H9 (cell line): Measurements from ENCODE around the gene ST6GALNAC3. TPM values are rescaled to one million over a fixed set of nuclear protein-coding genes. Genes with fewer than 3 reads are reported as not detected.

Source experiments
- DNase-seq: peaks from one replicate; pipeline ENCODE4 v3.0.0-alpha.2; 2017
- H2AFZ ChIP-seq: one replicate; pipeline ENCODE4 v1.6.1; 2013; ENCODE audit warnings: mild to moderate bottlenecking, low read length, control low read depth, moderate library complexity
- H2AK5ac ChIP-seq: 2 replicates; pipeline ENCODE4 v1.6.1; 2013; ENCODE audit warnings: low read length, control low read depth, mixed read lengths; ENCODE audit not compliant: insufficient read length
- H2BK120ac ChIP-seq: one replicate; pipeline ENCODE4 v1.6.1; 2013; ENCODE audit warnings: low read depth, mild to moderate bottlenecking, low read length, control low read depth, inconsistent platforms; ENCODE audit not compliant: poor library complexity, severe bottlenecking
- H2BK12ac ChIP-seq: 2 replicates; pipeline ENCODE4 v1.6.1; 2013; ENCODE audit warnings: low read length, control low read depth, mixed read lengths, low read depth; ENCODE audit not compliant: insufficient read length
- H2BK15ac ChIP-seq: 2 replicates; pipeline ENCODE4 v1.6.1; 2013; ENCODE audit warnings: low read depth, low read length, control low read depth
- H2BK20ac ChIP-seq: one replicate; pipeline ENCODE4 v1.6.1; 2013; ENCODE audit warnings: low read depth, mild to moderate bottlenecking, low read length, control low read depth, inconsistent platforms; ENCODE audit not compliant: poor library complexity, severe bottlenecking
- H2BK5ac ChIP-seq: 2 replicates; pipeline ENCODE4 v1.6.1; 2013; ENCODE audit warnings: low read length, control low read depth, mixed read lengths; ENCODE audit not compliant: insufficient read length
- H3K14ac ChIP-seq: 2 replicates; pipeline ENCODE4 v1.6.1; 2013; ENCODE audit warnings: low read length, control low read depth; ENCODE audit not compliant: insufficient read depth
- H3K18ac ChIP-seq: 2 replicates; pipeline ENCODE4 v1.6.1; 2013; ENCODE audit warnings: low read depth, mild to moderate bottlenecking, mixed read lengths, low read length, control low read depth; ENCODE audit not compliant: insufficient read length
- H3K23ac ChIP-seq: 2 replicates; pipeline ENCODE4 v1.6.1; 2013; ENCODE audit warnings: low read length, control low read depth, mixed read lengths, low read depth; ENCODE audit not compliant: insufficient read length
- H3K23me2 ChIP-seq: 2 replicates; pipeline ENCODE4 v1.6.1; 2013; ENCODE audit warnings: low read depth, mild to moderate bottlenecking, mixed read lengths, low read length, control low read depth; ENCODE audit not compliant: insufficient read length, poor library complexity, severe bottlenecking
- H3K27ac ChIP-seq: 2 replicates; pipeline ENCODE4 v1.5.1; 2013; ENCODE audit warnings: low read length, control low read depth, mixed read lengths, low read depth; ENCODE audit not compliant: insufficient read length
- H3K27me3 ChIP-seq: 2 replicates; pipeline ENCODE4 v1.6.1; 2013; ENCODE audit warnings: low read length, control low read depth, inconsistent platforms; ENCODE audit not compliant: insufficient read depth
- H3K4ac ChIP-seq: 2 replicates; pipeline ENCODE4 v1.6.1; 2013; ENCODE audit warnings: low read depth, mild to moderate bottlenecking, control low read depth, inconsistent platforms, low read length, moderate library complexity
- H3K4me1 ChIP-seq: 2 replicates; pipeline ENCODE4 v1.6.1; 2013; ENCODE audit warnings: low read length, control low read depth, inconsistent platforms; ENCODE audit not compliant: insufficient read depth
- H3K4me2 ChIP-seq: 2 replicates; pipeline ENCODE4 v1.6.1; 2013; ENCODE audit warnings: low read length, control low read depth, mixed read lengths; ENCODE audit not compliant: insufficient read length, insufficient read depth
- H3K56ac ChIP-seq: 2 replicates; pipeline ENCODE4 v1.6.1; 2013; ENCODE audit warnings: low read depth, mild to moderate bottlenecking, mixed read lengths, low read length, control low read depth; ENCODE audit not compliant: insufficient read length
- H3K79me1 ChIP-seq: 2 replicates; pipeline ENCODE4 v1.6.1; 2013; ENCODE audit warnings: low read depth, mild to moderate bottlenecking, moderate library complexity, low read length, control low read depth, inconsistent platforms; ENCODE audit not compliant: insufficient read depth, poor library complexity, severe bottlenecking
- H3K79me2 ChIP-seq: 2 replicates; pipeline ENCODE4 v1.6.1; 2013; ENCODE audit warnings: low read length, control low read depth, inconsistent platforms; ENCODE audit not compliant: insufficient read depth
- H3K9ac ChIP-seq: 2 replicates; pipeline ENCODE4 v1.6.1; 2013; ENCODE audit warnings: low read length, control low read depth, mixed read lengths; ENCODE audit not compliant: insufficient read length; ENCODE audit errors: extremely low read depth
- H3K9me3 ChIP-seq: one replicate; pipeline ENCODE4 v1.6.1; 2013; ENCODE audit warnings: low read depth, low read length, inconsistent platforms; ENCODE audit not compliant: control insufficient read depth
- H3T11ph ChIP-seq: one replicate; pipeline ENCODE4 v1.6.1; 2013; ENCODE audit warnings: mild to moderate bottlenecking, low read length, control low read depth, inconsistent platforms
- H4K20me1 ChIP-seq: one replicate; pipeline ENCODE4 v1.6.1; 2013; ENCODE audit not compliant: control insufficient read depth, insufficient read length, insufficient read depth
- H4K5ac ChIP-seq: 2 replicates; pipeline ENCODE4 v1.6.1; 2013; ENCODE audit warnings: low read depth, mild to moderate bottlenecking, mixed read lengths, low read length, control low read depth; ENCODE audit not compliant: insufficient read length
- H4K8ac ChIP-seq: replicated peaks from 2 replicates; pipeline ENCODE4 v1.6.1; 2013; ENCODE audit warnings: low read length, control low read depth, mixed read lengths, low read depth; ENCODE audit not compliant: insufficient read length
- H4K91ac ChIP-seq: 2 replicates; pipeline ENCODE4 v1.6.1; 2013; ENCODE audit warnings: low read depth, mild to moderate bottlenecking, moderate library complexity, mixed read lengths, low read length, control low read depth; ENCODE audit not compliant: insufficient read length
- H3K27ac Mint-ChIP-seq, 3 experiments: 2 replicates in 2 of 3; 3 replicates in 1 of 3; pipeline ENCODE4 v1.8.0; 2020 to 2021; ENCODE audit warnings: mixed read lengths in 3 of 3, mild to moderate bottlenecking in 1 of 3, moderate library complexity in 1 of 3
- H3K27me3 Mint-ChIP-seq: 2 replicates; pipeline ENCODE4 v1.8.0; 2021; ENCODE audit warnings: low read depth, mild to moderate bottlenecking, moderate library complexity, mixed read lengths
- H3K36me3 Mint-ChIP-seq, 3 experiments: 2 replicates in 2 of 3; 3 replicates in 1 of 3; pipeline ENCODE4 v1.8.0; 2020 to 2021; ENCODE audit warnings: low read depth in 3 of 3, mixed read lengths in 3 of 3; ENCODE audit not compliant: insufficient read depth in 1 of 3
- H3K4me1 Mint-ChIP-seq, 2 experiments: 2 replicates each; pipeline ENCODE4 v1.8.0; 2020; ENCODE audit warnings: mixed read lengths in 2 of 2
- H3K4me3 Mint-ChIP-seq, 2 experiments: 2 replicates in 1 of 2; 3 replicates in 1 of 2; pipeline ENCODE4 v1.8.0; 2020 to 2021; ENCODE audit warnings: mild to moderate bottlenecking in 2 of 2, mixed read lengths in 2 of 2, moderate library complexity in 1 of 2
- H3K9me3 Mint-ChIP-seq, 2 experiments: 2 replicates in 1 of 2; 3 replicates in 1 of 2; pipeline ENCODE4 v1.8.0; 2020; ENCODE audit warnings: mild to moderate bottlenecking in 2 of 2, mixed read lengths in 2 of 2, moderate library complexity in 1 of 2
- WGBS: extraction: QIAGEN DNeasy Blood & Tissue Kit; methylation state at CpG from one replicate; pipeline ENCODE4 v1.1.7; 2013; ENCODE audit warnings: missing lambda C conversion rate, low lambda C conversion rate, mixed read lengths; ENCODE audit not compliant: insufficient read length; ENCODE audit errors: extremely low coverage; 5-methylcytosine and 5-hydroxymethylcytosine counted together
- total RNA-seq: library from RNA; stranded (reverse); gene quantifications from 2 replicates; pipeline ENCODE4 v1.2.1, GENCODE V29; 2021
- TF ChIP-seq, protein P1 (sequence below): fragments of 200-600 bp; sonication (generic); conservative IDR thresholded peaks from 3 replicates; pipeline ENCODE4 v1.8.0; 2021; ENCODE audit warnings: antibody characterized with exemption, mild to moderate bottlenecking

The ST6GALNAC3 gene
- total RNA-seq, 1 experiment from 2014 or later = 11.2 TPM

DNA sequence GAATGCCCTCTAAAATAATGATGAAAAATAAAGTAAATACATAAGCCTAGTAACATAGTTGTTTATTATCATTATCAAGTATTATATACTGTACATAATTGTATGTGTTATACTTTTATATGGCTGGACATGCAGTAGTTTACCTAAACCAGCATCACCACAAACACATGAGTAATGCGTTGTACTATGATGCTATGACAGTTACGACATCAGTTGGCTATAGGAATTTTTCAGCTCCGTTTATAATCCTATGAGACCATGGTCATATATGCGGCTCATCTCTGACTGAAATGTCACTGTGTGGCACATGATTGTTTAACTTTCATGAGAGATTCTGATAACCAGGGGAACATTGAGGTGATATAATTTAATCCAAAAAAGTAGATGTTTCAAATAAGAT, 352.1 kb downstream of the ST6GALNAC3 start:
- no peaks in the 10 kb centered on the region for H3K79me1 ChIP-seq
- no peak overlapping the region for H2BK120ac ChIP-seq
- H2BK15ac ChIP-seq = no peak overlapping the region
- no peak overlapping the region for H4K8ac ChIP-seq
- no peaks in the 10 kb centered on the region for H3K27me3 ChIP-seq
- H3K4me2 ChIP-seq = no peak overlapping the region
- H3K14ac ChIP-seq = no peak overlapping the region
- Mint-ChIP-seq H3K27me3 (no peaks in the 10 kb centered on the region), H3K36me3 (no peaks in the 10 kb centered on the region), H3K9me3 (no peaks in the 10 kb centered on the region), H3K27ac (no peak overlapping the region), H3K4me3 (no peak overlapping the region), H3K4me1 (peaks cover 5 to 6% of the 10 kb centered on the region in 2 experiments)
- H2AFZ ChIP-seq = no peak overlapping the region
- H2BK5ac ChIP-seq = no peak overlapping the region
- no peaks in the 10 kb centered on the region for H3K79me2 ChIP-seq
- H3K27ac ChIP-seq = no peak overlapping the region
- H2BK20ac ChIP-seq = no peak overlapping the region
- no peaks in the 10 kb centered on the region for H4K20me1 ChIP-seq
- no peak overlapping the region for H3K4ac ChIP-seq
- H3K9ac ChIP-seq = no peak overlapping the region
- DNase-seq = no peak
- no peak overlapping the region for H4K5ac ChIP-seq
- H2AK5ac ChIP-seq = no peak overlapping the region
- no peaks in the 10 kb centered on the region for H3K9me3 ChIP-seq
- H2BK12ac ChIP-seq = no peak overlapping the region
- TF ChIP-seq, protein P1, sequence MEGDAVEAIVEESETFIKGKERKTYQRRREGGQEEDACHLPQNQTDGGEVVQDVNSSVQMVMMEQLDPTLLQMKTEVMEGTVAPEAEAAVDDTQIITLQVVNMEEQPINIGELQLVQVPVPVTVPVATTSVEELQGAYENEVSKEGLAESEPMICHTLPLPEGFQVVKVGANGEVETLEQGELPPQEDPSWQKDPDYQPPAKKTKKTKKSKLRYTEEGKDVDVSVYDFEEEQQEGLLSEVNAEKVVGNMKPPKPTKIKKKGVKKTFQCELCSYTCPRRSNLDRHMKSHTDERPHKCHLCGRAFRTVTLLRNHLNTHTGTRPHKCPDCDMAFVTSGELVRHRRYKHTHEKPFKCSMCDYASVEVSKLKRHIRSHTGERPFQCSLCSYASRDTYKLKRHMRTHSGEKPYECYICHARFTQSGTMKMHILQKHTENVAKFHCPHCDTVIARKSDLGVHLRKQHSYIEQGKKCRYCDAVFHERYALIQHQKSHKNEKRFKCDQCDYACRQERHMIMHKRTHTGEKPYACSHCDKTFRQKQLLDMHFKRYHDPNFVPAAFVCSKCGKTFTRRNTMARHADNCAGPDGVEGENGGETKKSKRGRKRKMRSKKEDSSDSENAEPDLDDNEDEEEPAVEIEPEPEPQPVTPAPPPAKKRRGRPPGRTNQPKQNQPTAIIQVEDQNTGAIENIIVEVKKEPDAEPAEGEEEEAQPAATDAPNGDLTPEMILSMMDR = no peak
- H3K23ac ChIP-seq = no peak overlapping the region
- no CpG with 5 or more reads among the region's 4 CpGs for WGBS
- H3K23me2 ChIP-seq = no peaks in the 10 kb centered on the region
- no peak overlapping the region for H4K91ac ChIP-seq
- H3K56ac ChIP-seq = no peak overlapping the region
- H3K18ac ChIP-seq = no peak overlapping the region
- no peak overlapping the region for H3T11ph ChIP-seq
- peaks cover 3% of the 10 kb centered on the region; the same call in 1 of the 2 replicates for H3K4me1 ChIP-seq
